HG03045 (cell line): ENCODE results near the gene COL19A1.
"Not testable (repeated sequence)": the region's sequence is repeated elsewhere in the genome, so short reads cannot be mapped to it uniquely, and the experiment has no call there.

Experiments
- ATAC-seq: cut with Tn5 transposase; IDR thresholded peaks from one replicate; pipeline ENCODE4 v1.9.1; 2021; ENCODE audit warnings: mild to moderate bottlenecking, moderate library complexity; ENCODE audit not compliant: unreplicated experiment

The COL19A1 gene

GRCh38 chr6:69866351-69866769, at the start of gene COL19A1:
Gene COL19A1, plus strand, starts transcription at chr6:69866556. Its CDS starts 13,012 bp downstream, at chr6:69879568.
- ATAC-seq = peak; percentile 66

- no peak for ATAC-seq
Measured at GRCh38 chr6:69816569-69816968, 49.8 kb upstream of the COL19A1 start.

- ATAC-seq = no peak
Measured at GRCh38 chr6:69817358-69817757, 49.0 kb upstream of the COL19A1 start.

GRCh38 chr6:69818223-69818930, 48.0 kb upstream of the COL19A1 start:
- no peak for ATAC-seq

GRCh38 chr6:69819138-69819537, 47.2 kb upstream of the COL19A1 start:
- ATAC-seq = no peak

GRCh38 chr6:69820018-69820417, 46.3 kb upstream of the COL19A1 start:
- no peak for ATAC-seq

- ATAC-seq = no peak
Measured at GRCh38 chr6:69820438-69820837, 45.9 kb upstream of the COL19A1 start.

GRCh38 chr6:69824355-69824754, 42.0 kb upstream of the COL19A1 start:
- not testable (repeated sequence) for ATAC-seq

GRCh38 chr6:69825904-69826303, 40.5 kb upstream of the COL19A1 start:
- no peak for ATAC-seq

GRCh38 chr6:69827276-69827893, 39.0 kb upstream of the COL19A1 start:
- ATAC-seq = no peak

GRCh38 chr6:69832558-69832957, 33.8 kb upstream of the COL19A1 start:
- ATAC-seq = no peak

GRCh38 chr6:69835414-69836179, 30.8 kb upstream of the COL19A1 start:
- peak; percentile 79 for ATAC-seq

GRCh38 chr6:69841862-69842261, 24.5 kb upstream of the COL19A1 start:
- no peak for ATAC-seq

- ATAC-seq = no peak
Measured at GRCh38 chr6:69843189-69843588, 23.2 kb upstream of the COL19A1 start.

GRCh38 chr6:69846312-69846711, 20.0 kb upstream of the COL19A1 start:
- ATAC-seq = no peak

- ATAC-seq = no peak
Measured at GRCh38 chr6:69846770-69847491, 19.4 kb upstream of the COL19A1 start.

- no peak for ATAC-seq
Measured at GRCh38 chr6:69847492-69847788, 18.9 kb upstream of the COL19A1 start.

GRCh38 chr6:69848552-69848951, 17.8 kb upstream of the COL19A1 start:
- no peak for ATAC-seq

GRCh38 chr6:69852706-69853105, 13.7 kb upstream of the COL19A1 start:
- ATAC-seq = no peak

GRCh38 chr6:69861986-69862385, 4.4 kb upstream of the COL19A1 start:
- ATAC-seq = no peak

GRCh38 chr6:69863766-69864165, 2.6 kb upstream of the COL19A1 start:
- ATAC-seq = no peak
